ENCODE data around the gene CEP170. TPM values are rescaled to one million over a fixed set of nuclear protein-coding genes. Genes with fewer than 3 reads are reported as not detected.
A peak's percentile ranks its signal among the peaks of the same experiment; 100 is the strongest.

The CEP170 gene
- total RNA-seq, 6 experiments from 2014 or later, result 12.6 to 24.6 (median 14.6) TPM

DNA sequence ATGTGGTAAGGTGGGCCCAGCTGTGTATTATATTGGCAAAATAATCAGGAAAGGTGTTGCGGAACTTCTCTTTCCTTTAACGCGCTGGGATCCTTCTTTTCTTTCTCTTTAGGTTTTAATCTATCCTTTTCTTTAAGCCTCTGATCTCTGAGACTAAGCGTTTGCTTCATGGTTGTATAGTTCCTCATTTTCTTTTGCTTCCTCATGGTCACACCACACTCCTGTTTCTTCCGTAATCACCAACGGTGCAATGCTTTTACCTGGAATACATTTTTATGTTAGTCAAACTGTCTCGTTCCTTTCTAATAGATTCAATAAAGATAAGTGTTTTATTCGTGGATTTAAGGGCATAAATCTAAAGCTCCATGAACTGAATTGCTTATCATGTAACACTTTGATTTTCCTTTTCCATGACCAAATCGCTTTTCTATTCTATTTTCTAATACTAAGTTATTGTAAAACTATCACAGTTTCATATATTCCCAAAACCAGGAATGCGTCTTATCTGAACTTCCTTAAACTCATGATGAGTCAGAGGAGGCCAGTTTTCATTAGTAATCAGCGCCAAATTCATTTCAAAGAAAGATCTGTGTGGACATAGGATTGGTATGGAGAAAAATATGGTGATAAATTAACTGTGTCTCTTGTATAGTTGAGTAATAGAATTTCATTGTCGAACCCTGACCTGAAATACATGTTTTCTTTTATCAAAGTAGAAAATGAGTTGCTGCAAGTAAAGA lies 13.0 kb upstream of the CEP170 start:
- H3K4me1 ChIP-seq, result no peaks in the 10 kb centered on the region

DNA sequence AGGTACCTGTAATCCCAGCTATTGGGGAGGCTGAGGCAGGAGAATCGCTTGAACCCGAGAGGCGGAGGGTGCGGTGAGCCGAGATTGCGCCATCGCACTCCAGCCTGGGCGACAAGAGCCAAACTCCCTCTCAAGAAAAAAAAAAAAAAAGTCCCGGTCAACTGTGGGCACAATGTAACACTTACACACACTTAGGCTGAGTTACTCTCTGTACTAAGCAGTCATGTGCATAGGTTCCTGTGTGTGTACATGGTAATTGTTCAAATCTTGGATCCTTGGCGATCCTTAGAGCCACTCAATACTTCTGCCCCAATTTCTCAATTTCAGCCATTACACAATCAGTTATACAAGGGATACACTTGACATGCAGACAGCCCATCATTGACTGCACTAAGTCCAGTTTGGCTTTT lies 12.4 kb upstream of the CEP170 start:
- peak in 1 of 3 donors; percentile 33 for DNase-seq
- Histone ChIP-seq H3K36me3 (no peaks in the 10 kb centered on the region), H3K4me1 (no peaks in the 10 kb centered on the region), H3K4me3 (no peak overlapping the region), H3K27me3 (no peaks in the 10 kb centered on the region), H3K9me3 (no peaks in the 10 kb centered on the region), H3K27ac (peak overlapping the region in 2 of 3 donors; percentile 9 to 21)
- intact Hi-C loops (cut with DNase I), result no loop called here
- TF ChIP-seq POLR2A (IDR thresholded peaks at IDR 0.05) (no peak), CTCF (IDR thresholded peaks at IDR 0.05) (no peak)
- 53% methylated on average over 10 of the region's 10 CpGs for WGBS (ENCODE audit: insufficient coverage, low coverage, low lambda C conversion rate, missing lambda C conversion rate)
- peak; percentile 19 to 61 (median 40) for ATAC-seq

More for the DNA sequence above, 13.0 kb upstream of the CEP170 start:
- no peaks in the 10 kb centered on the region for H3K27me3 ChIP-seq
- H3K36me3 ChIP-seq, result no peaks in the 10 kb centered on the region
- H3K9me3 ChIP-seq, result no peaks in the 10 kb centered on the region
- 52% methylated on average over 12 of the region's 12 CpGs for WGBS (ENCODE audit: insufficient coverage, low coverage, low lambda C conversion rate, missing lambda C conversion rate)
- H3K4me3 ChIP-seq, result no peak overlapping the region
- ATAC-seq, result peak in 3 of 4 donors; percentile 27 to 44 (median 29)
- no peak for DNase-seq
- peak overlapping the region in 2 of 3 donors; percentile 9 to 21 for H3K27ac ChIP-seq
- intact Hi-C loops (cut with DNase I), result no loop called here
- TF ChIP-seq CTCF (IDR thresholded peaks at IDR 0.05) (no peak), POLR2A (IDR thresholded peaks at IDR 0.05) (no peak)

GRCh38 chr1:243266231-243266630 lies 11.2 kb upstream of the CEP170 start:
- H3K4me3 ChIP-seq, result no peak overlapping the region
- intact Hi-C loops (cut with DNase I), result no loop called here
- DNase-seq (no peak), ATAC-seq (no peak)
- H3K27me3 ChIP-seq, result no peaks in the 10 kb centered on the region
- no peak for TF ChIP-seq POLR2A (IDR thresholded peaks at IDR 0.05)
- 92% methylated on average over 4 of the region's 4 CpGs for WGBS (ENCODE audit: insufficient coverage, low coverage, low lambda C conversion rate, missing lambda C conversion rate)
- H3K27ac ChIP-seq, result no peak overlapping the region
- no peaks in the 10 kb centered on the region for H3K9me3 ChIP-seq
- H3K4me1 ChIP-seq, result no peaks in the 10 kb centered on the region
- no peaks in the 10 kb centered on the region for H3K36me3 ChIP-seq

DNA sequence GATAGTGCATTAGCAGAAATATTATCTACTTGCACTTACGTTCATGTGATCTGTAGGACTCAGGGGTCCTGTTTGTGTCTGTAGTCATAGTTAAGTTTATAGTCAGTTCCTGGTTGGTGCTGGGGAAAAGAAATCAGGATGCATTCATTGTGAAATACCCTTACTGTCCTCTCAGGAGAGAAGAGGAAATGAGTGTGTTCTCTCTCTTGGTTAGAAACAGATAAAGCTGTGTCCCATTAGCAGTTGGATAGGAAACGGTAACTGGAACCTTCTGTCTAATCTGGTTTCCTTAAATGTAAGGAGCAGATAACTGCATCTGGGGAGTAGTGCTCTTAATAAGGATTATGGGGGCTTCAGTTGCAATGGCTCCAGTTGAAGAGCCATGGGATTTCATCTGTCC lies 9.6 kb upstream of the CEP170 start:
- peak overlapping the region; percentile 11 to 64 (median 14) for H3K27ac ChIP-seq
- peak; percentile 71 to 88 (median 82) for ATAC-seq

More for the DNA sequence above, 9.6 kb upstream of the CEP170 start:
- Histone ChIP-seq H3K4me1 (no peaks in the 10 kb centered on the region), H3K9me3 (no peaks in the 10 kb centered on the region), H3K36me3 (no peaks in the 10 kb centered on the region), H3K4me3 (no peak overlapping the region), H3K27me3 (no peaks in the 10 kb centered on the region)
- WGBS (ENCODE audit: insufficient coverage, low coverage, low lambda C conversion rate, missing lambda C conversion rate), result 55% methylated on average over 2 of the region's 2 CpGs
- intact Hi-C loops (cut with DNase I), result no loop called here
- no peak for DNase-seq
- TF ChIP-seq CTCF (IDR thresholded peaks at IDR 0.05) (no peak), POLR2A (IDR thresholded peaks at IDR 0.05) (peak; percentile 42)

Data from right lobe of liver (tissue), 6 donors.